Measurements from ENCODE around the gene CD200R1. TPM values are rescaled to one million over a fixed set of nuclear protein-coding genes. Genes with fewer than 3 reads are reported as not detected.

CD200R1 gene
- total RNA-seq, 4 donors from 2014 or later, result 3.0 to 7.3 (median 6.2) TPM

- TF ChIP-seq CTCF (IDR thresholded peaks at IDR 0.05; ENCODE audit: low read depth), result no peak
These were observed 31.6 kb upstream of the CD200R1 start for GRCh38 chr3:113006359-113007056.

- no peak for TF ChIP-seq CTCF (IDR thresholded peaks at IDR 0.05; ENCODE audit: low read depth)
These were observed 30.7 kb upstream of the CD200R1 start for GRCh38 chr3:113005611-113006010.

- TF ChIP-seq CTCF (IDR thresholded peaks at IDR 0.05; ENCODE audit: low read depth), result no peak
These were observed 27.8 kb upstream of the CD200R1 start for GRCh38 chr3:113002679-113003078.

- no peak for TF ChIP-seq CTCF (IDR thresholded peaks at IDR 0.05; ENCODE audit: low read depth)
These were observed 27.1 kb upstream of the CD200R1 start for GRCh38 chr3:113002037-113002436.

- TF ChIP-seq CTCF (IDR thresholded peaks at IDR 0.05; ENCODE audit: low read depth), result no peak
These were observed 25.8 kb upstream of the CD200R1 start for GRCh38 chr3:113000691-113001090.

- no peak for TF ChIP-seq CTCF (IDR thresholded peaks at IDR 0.05; ENCODE audit: low read depth)
These were observed 20.9 kb upstream of the CD200R1 start for GRCh38 chr3:112995800-112996199.

- no peak for TF ChIP-seq CTCF (IDR thresholded peaks at IDR 0.05; ENCODE audit: low read depth)
These were observed 16.0 kb upstream of the CD200R1 start, which contains the start of gene GTPBP8 for GRCh38 chr3:112990672-112991602. Gene GTPBP8, plus strand, starts transcription at chr3:112990984. Its CDS starts 16 bp downstream, at chr3:112991000.
